Urinary bladder (tissue), 4 donors: ENCODE data around the gene TNFRSF1B. TPM values are rescaled to one million over a fixed set of nuclear protein-coding genes. Genes with fewer than 3 reads are reported as not detected.

Experiments
- DNase-seq: peaks from one replicate; pipeline ENCODE4 v3.0.0-alpha.2; 2015; ENCODE audit errors: extremely low spot score
- H3K27ac ChIP-seq: one replicate; pipeline ENCODE4 v1.5.1; 2013; ENCODE audit warnings: low read depth, mild to moderate bottlenecking, moderate library complexity
- H3K36me3 ChIP-seq: one replicate; pipeline ENCODE4 v1.6.1; 2013; ENCODE audit warnings: mild to moderate bottlenecking, moderate library complexity; ENCODE audit not compliant: insufficient read depth
- H3K4me1 ChIP-seq: one replicate; pipeline ENCODE4 v1.6.1; 2013; ENCODE audit warnings: mild to moderate bottlenecking, moderate library complexity; ENCODE audit not compliant: insufficient read depth
- H3K4me3 ChIP-seq: one replicate; pipeline ENCODE4 v1.5.1; 2013; ENCODE audit warnings: low read depth, low read length
- WGBS: extraction: QIAGEN DNeasy Blood & Tissue Kit; methylation state at CpG from one replicate; pipeline ENCODE4 v1.1.7; 2013; 5-methylcytosine and 5-hydroxymethylcytosine counted together
- polyA plus RNA-seq: library from polyadenylated mRNA; stranded (reverse); fragments of 200-250 nt; gene quantifications from one replicate; pipeline ENCODE4 v1.2.3, GENCODE V29; 2013
- total RNA-seq: library from RNA; depleted of rRNA; stranded (reverse); fragments of >200 nt; gene quantifications from one replicate; pipeline ENCODE4 v1.2.3, GENCODE V29; 2014
- donor health status: healthy with polysubstance abuse.
- donor health status: healthy.

TNFRSF1B gene
- total and polyA plus RNA-seq, 2 donors: 11.7 to 30.8 TPM

GRCh38 chr1:12157366-12158231 lies 9.2 kb upstream of the TNFRSF1B start:
- WGBS: 61% methylated on average over 10 of the region's 10 CpGs
- Histone ChIP-seq H3K27ac (no peak overlapping the region), H3K4me1 (no peaks in the 10 kb centered on the region), H3K4me3 (no peak overlapping the region), H3K36me3 (no peaks in the 10 kb centered on the region)
- DNase-seq: no peak

DNA sequence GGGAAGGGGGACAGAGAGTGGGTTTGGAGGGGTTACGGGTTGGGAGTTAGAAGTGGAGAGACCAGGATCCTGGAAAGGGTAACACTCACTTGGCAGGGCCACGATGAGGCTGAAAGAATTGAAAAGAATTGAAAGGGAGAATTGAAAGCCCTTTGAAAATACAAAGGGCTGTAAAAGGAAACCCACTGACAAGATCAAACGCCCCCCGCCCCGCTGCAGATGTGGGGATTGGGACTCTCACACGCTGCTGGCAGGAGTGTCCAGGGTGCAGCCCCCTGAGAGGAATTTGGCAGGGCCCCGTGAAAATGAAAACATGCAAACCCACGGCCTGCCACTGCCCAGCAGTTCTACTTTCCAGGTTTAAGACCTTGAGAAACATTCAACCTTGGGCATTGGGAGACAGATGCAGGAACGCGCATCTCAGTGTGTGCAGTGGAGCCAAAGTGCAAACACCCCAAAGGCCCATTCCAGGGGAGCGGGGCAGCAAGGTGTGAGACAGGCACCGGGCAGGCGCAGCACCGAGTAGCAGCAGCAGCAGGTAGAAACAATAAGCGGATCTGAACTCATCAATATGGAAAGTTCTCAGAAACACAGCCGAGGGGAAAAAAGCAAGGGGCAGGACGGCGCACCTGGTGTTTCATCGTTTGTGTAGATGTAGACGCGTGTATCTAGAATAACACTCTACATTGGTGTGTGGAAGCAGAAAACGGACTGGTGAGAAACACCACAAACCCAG lies 8.3 kb upstream of the TNFRSF1B start:
- H3K4me3 ChIP-seq: no peak overlapping the region
- no peak overlapping the region for H3K27ac ChIP-seq
- H3K36me3 ChIP-seq: no peaks in the 10 kb centered on the region
- DNase-seq: no peak
- 66% methylated on average over 22 of the region's 22 CpGs for WGBS
- no peaks in the 10 kb centered on the region for H3K4me1 ChIP-seq

DNA sequence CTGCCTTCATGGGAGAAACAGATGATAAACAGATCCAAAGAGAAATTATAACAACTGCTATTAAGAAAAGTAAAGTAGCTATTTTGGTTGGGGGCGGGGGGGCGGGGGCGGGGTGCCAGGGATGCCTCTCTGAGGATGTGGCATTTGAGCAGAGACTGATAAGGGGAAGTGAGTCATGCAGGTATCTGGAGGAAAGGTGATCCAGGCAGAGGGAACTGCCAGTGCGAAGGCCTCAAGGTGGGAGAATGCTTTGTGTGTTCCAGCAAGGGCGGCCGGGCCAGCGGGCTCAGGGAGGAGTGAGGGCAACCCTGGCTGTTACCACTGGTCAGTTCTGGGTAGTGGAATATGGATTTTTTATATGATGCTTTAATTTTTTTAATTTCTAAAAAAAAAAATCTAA lies 7.0 kb upstream of the TNFRSF1B start:
- 92% methylated on average over 7 of the region's 7 CpGs for WGBS
- Histone ChIP-seq H3K27ac (no peak overlapping the region), H3K4me1 (no peaks in the 10 kb centered on the region), H3K4me3 (no peak overlapping the region), H3K36me3 (no peaks in the 10 kb centered on the region)
- DNase-seq: no peak

- H3K4me1 ChIP-seq: no peaks in the 10 kb centered on the region
- no peaks in the 10 kb centered on the region for H3K36me3 ChIP-seq
- peak overlapping the region; percentile 19 for H3K27ac ChIP-seq
- WGBS: 92% methylated on average over 2 of the region's 2 CpGs
- DNase-seq: no peak
- no peak overlapping the region for H3K4me3 ChIP-seq
Measured at GRCh38 chr1:12161324-12161661, 5.5 kb upstream of the TNFRSF1B start.

DNA sequence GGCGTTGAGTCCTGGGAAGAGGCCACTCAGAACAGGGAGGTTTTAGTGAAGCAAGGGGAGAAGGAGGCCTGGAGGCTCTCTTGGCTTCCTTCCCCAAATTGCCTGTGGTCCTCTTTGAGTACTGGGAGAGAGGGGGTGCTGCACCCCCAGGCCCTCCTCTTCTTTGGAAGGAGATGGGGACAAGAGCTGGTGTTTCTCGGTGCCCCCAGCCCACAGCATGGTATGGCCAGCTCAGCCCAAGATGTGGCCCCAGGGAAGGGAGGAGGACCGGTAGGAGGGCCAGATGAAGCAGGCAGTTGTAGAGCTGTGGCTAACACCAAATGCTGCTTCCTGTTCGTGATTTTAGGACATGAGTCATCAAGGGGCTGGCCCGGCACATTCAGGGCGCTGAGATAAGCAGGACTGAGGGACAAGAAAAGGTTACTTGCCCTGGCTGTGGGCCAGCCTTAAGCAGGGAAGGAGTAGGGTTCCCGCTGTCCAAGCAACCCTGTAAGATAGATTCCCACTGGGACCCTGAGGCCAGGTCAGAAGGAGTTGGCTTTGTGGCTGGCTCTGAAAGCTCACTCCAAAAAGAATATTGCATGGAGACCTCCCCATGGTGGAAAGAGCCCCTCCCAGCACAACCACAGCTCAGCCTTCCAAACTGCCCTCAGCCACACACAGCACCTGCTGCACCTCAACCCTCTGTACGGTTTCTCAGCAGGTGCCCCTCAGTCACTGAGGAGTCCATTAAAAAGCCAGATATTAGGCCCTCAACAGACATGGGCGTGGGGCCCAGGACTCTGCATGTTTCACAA lies 4.9 kb upstream of the TNFRSF1B start:
- Histone ChIP-seq H3K27ac (peak overlapping the region; percentile 19), H3K4me1 (no peaks in the 10 kb centered on the region)
- 26% methylated on average over 9 of the region's 9 CpGs for WGBS

DNA sequence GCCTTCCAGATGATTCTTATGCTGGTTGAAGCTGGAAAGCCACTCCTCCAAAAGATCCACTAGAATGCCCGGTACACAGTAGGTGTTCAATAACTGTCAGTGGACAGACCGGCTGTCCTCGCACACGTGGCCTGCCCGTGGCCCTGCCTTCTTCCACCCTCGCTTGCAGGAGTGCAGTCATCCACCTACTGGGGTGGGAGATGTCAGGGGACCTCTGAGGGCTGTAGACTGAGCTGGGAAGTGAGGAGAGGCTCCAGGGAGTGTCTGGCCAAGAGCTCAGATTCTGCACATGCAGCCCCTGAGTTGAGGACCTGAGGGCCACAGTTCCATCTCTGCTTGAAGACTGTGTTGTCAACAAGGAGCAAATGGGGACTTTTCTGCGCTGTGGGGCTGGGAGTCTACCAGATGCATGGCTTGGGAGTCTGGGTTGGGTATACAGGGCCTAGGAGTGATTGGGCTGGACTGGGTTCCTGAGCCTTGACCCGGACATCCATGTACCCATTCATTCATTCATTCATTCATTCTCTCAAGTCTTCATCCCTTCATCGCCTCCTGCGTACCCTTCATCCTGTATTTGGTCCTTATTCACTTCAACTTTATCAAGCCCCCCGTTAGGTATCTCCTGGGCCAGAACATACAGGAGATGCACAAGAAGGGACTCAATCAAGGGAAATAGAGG lies 4.2 kb upstream of the TNFRSF1B start:
- 95% methylated on average over 11 of the region's 11 CpGs for WGBS
- no peak overlapping the region for H3K4me3 ChIP-seq
- peak overlapping the region; percentile 13 for H3K27ac ChIP-seq
- no peaks in the 10 kb centered on the region for H3K4me1 ChIP-seq
- DNase-seq: no peak
- H3K36me3 ChIP-seq: no peaks in the 10 kb centered on the region

More for the DNA sequence above, 4.9 kb upstream of the TNFRSF1B start:
- DNase-seq: no peak
- H3K4me3 ChIP-seq: no peak overlapping the region
- H3K36me3 ChIP-seq: no peaks in the 10 kb centered on the region

GRCh38 chr1:12163210-12163609 lies 3.6 kb upstream of the TNFRSF1B start:
- WGBS: 90% methylated on average over 9 of the region's 9 CpGs
- DNase-seq: no peak
- no peak overlapping the region for H3K4me3 ChIP-seq

GRCh38 chr1:12164210-12164609 lies 2.6 kb upstream of the TNFRSF1B start:
- Histone ChIP-seq H3K4me1 (no peaks in the 10 kb centered on the region), H3K4me3 (no peak overlapping the region), H3K36me3 (no peaks in the 10 kb centered on the region), H3K27ac (no peak overlapping the region)
- 89% methylated on average over 5 of the region's 5 CpGs for WGBS
- DNase-seq: no peak

More at GRCh38 chr1:12163210-12163609, 3.6 kb upstream of the TNFRSF1B start:
- Histone ChIP-seq H3K36me3 (no peaks in the 10 kb centered on the region), H3K27ac (no peak overlapping the region), H3K4me1 (no peaks in the 10 kb centered on the region)

- Histone ChIP-seq H3K27ac (no peak overlapping the region), H3K4me1 (no peaks in the 10 kb centered on the region), H3K36me3 (no peaks in the 10 kb centered on the region), H3K4me3 (no peak overlapping the region)
- WGBS: 95% methylated on average over 4 of the region's 4 CpGs
- no peak for DNase-seq
Measured at GRCh38 chr1:12165342-12165741, 1.4 kb upstream of the TNFRSF1B start.

DNA sequence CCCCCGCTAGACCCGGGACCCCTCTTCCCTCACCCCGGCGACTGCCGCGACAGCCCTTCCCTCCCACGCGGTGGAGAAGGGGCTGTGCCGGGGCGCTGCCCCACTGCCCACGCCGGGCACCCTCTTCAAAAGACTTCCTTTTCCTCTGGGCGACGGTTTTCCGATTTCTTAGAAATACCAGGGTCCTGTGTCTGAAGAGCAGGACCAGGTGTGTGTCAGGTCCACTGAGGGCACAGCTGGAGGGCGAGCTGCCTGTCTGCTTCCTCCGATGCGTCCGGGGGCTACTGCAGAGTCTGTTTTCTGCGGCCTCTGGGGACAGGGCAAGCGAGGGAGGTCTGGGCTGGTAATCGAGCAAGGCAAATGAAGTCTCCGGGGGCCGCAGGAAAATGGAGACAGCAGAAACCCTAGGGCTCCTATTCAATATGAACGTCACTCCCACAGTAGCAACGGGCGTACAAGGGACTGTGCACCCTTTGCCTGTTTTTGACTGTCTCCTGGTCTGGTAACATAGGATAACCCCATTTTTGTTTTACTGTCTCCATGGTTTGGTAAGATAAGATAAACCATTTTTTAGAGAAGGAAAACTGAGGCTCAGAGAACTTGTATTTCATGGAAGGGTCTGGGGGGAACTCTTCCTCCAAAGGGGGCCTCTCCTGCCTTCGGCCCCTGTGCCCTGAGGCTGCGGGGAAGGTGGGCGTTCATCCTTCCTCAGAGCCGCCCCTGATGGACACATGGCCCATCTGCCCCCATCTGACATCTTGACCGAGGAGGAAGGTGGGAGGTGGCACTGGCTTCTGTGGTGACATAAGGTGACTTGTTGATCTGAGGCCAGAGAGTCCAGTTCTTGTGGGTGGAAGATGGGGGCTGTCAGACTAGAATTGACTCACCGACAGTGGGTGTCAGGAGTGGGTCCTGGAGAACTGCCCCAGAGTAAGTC lies 970 bp downstream of the TNFRSF1B start:
- Histone ChIP-seq H3K4me3 (peak overlapping the region; percentile 82), H3K36me3 (no peaks in the 10 kb centered on the region), H3K27ac (peak overlapping the region; percentile 67), H3K4me1 (no peaks in the 10 kb centered on the region)
- DNase-seq: no peak
- 42% methylated on average over 33 of the region's 33 CpGs for WGBS

DNA sequence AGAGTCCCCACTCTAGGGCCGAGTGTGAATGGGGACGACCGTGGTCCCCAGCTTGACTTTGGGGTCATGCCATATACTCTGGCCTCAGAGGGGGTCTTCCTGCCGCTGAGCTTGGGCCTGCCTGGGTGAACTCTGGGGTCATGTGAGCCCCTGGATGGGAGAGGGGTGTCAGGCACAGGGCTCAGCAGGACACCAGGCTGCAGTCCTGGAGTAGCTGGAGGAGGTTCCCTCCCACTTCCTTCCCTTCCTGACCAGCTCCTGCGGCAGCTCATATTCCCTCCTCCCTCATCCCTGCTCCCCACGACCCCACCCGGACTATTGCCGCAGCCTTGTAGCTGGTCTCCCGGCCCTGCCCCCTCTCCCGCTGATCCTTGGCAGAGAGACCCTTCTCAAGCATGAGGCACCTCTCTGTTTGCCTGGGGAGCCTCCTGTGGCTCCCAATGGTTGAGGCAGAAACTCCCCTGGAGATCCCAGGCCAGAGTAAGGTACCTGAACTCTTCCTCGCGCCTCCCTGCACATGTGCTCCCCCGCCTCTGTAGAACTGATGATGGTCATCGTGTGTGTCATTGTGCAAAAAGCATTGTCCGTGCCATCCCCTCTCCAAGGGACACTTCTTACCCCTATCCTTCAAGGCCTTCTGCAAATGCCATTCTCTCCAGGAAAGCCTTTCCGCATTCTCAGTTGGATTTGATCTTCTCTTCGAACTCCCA lies 1.8 kb downstream of the TNFRSF1B start:
- H3K4me1 ChIP-seq: no peaks in the 10 kb centered on the region
- no peak for DNase-seq

More for the DNA sequence above, 1.8 kb downstream of the TNFRSF1B start:
- Histone ChIP-seq H3K27ac (no peak overlapping the region), H3K4me3 (peak overlapping the region; percentile 82), H3K36me3 (no peaks in the 10 kb centered on the region)
- 68% methylated on average over 17 of the region's 17 CpGs for WGBS
